ENCODE data around the gene LTK.

Gene LTK

DNA sequence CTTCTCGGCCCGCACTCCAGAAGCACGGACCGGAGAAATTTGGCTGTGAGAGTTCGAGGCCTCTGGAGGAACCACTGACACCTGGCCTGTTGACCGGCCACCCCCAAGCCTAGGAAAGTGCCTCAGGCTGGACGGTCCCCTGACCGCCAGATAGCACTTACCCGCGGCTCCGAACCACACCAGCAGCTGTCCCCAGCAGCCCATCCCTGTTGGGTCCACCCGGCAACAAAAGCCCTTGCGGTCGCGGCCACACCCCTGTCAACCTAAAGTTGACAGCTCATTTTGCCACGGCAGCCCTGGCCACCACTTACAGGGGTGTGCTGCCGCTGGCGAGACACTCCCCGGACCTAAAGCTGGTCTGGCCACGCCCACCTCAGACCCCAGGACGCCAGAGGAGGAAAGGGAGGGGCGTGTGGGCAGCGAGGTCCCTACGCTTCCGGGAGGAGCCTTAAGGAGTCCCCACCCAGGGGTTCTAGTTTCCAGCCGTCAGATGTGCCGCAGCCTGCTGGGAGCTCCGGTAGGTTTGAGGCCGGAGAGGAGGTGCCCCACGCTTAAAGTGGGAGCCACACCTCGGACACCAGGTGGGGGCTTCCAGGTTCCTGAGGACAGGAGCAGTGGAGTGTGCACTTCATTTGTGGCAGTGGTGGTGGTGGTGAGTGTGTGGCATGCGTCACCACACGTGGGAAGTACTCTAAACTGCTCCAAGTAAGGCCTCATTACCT, at the start of gene LTK:
Gene LTK (minus strand): TSS at position 322 of the 722 bp plus-strand sequence. CDS start 118 bp downstream, at position 204.
- no peak for DNase-seq (ENCODE audit: low read depth in 4 of 4, low spot score in 1 of 4)

DNA sequence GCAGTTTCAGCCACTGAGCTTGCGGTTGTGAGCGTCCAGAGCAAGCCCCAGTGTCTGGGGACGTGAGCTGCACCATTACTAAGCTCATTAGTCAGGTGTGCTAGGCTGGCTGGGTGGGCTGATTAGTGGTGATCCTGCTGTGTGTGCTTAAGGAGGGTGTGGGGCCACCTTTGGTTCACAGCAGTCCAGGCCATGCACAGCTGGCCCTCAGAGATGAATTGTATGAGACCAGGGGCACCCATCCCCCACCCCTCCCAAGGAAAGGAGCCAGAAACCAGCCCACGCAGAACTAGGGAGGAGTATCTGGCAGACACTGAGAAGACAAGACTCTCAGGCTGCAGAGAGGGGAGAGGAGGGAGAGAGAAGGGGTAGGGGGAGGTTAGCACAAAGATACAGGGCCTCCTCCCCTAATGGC, 49.2 kb upstream of the LTK start:
- DNase-seq (ENCODE audit: low read depth in 4 of 4, low spot score in 1 of 4) = no peak

DNA sequence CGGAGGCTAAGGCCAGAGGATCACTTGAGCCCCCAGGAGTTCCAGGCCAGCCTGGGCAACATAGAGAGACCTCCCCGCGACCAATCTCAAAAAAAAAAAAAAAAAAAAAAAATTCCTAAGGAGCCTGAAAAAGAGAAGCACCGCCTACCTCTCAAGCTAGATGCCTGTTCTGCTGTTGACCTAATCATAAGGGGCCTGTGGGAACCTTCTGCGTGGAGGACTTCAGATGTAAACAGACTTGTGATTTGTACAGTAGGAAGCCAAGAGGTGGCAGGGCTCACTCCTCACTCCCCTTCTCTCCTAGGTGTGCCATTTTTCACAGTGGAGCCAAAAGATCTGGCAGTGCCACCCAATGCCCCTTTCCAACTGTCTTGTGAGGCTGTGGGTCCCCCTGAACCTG, 48.6 kb upstream of the LTK start:
- no peak for DNase-seq (ENCODE audit: low read depth in 4 of 4, low spot score in 1 of 4)

- no peak for DNase-seq (ENCODE audit: low read depth in 4 of 4, low spot score in 1 of 4)
Observed at GRCh38 chr15:41561777-41562145, 48.1 kb upstream of the LTK start.

DNA sequence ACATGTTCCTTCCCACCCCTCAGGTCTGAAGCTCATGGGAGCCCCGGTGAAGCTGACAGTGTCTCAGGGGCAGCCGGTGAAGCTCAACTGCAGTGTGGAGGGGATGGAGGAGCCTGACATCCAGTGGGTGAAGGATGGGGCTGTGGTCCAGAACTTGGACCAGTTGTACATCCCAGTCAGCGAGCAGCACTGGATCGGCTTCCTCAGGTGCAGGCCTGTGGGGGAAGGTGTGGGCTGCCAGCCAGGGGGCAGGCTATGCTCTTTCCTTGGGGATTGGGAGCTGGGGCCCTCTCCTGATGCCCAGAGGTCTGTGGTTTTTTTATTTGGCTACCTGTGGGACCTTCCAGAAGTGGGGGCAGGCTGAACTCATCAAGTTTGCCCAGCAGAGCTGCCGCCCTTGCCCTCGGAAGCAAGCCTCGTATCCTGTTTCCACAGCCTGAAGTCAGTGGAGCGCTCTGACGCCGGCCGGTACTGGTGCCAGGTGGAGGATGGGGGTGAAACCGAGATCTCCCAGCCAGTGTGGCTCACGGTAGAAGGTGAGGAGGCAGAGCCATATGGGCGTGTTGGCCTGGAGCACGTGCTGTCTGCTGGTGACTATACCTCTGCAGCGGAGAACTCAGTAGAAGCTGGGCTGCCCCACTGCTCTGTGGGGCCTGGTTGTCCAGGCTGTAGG, 47.6 kb upstream of the LTK start:
- no peak for DNase-seq (ENCODE audit: low read depth in 4 of 4, low spot score in 1 of 4)

DNA sequence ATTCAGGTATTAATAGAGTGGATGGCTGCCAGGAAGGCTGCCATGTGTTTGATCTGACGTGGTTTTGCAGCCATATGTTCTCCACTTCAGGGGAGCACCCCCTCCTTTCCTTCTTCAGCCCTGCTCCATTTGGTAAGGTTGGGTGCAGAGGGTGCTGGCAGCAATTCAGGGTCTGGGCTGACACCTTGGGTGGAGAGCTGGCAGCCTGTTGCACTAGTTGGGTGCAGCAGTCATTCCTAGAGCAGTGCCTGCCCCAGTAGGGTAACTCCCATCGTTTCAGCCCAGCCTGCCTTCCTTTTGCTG, 46.9 kb upstream of the LTK start:
- DNase-seq (ENCODE audit: low read depth in 4 of 4, low spot score in 1 of 4) = no peak

- DNase-seq (ENCODE audit: low read depth in 4 of 4, low spot score in 1 of 4) = no peak
Observed at GRCh38 chr15:41559239-41559782, 45.7 kb upstream of the LTK start.

GRCh38 chr15:41558400-41559238, 45.0 kb upstream of the LTK start, which contains the start of gene TYRO3:
Gene TYRO3, plus strand, starts transcription at chr15:41559212. Its CDS starts 46 bp downstream, at chr15:41559258.
- peak; percentile 45 to 70 (median 62) for DNase-seq (ENCODE audit: low read depth in 4 of 4, low spot score in 1 of 4)

DNA sequence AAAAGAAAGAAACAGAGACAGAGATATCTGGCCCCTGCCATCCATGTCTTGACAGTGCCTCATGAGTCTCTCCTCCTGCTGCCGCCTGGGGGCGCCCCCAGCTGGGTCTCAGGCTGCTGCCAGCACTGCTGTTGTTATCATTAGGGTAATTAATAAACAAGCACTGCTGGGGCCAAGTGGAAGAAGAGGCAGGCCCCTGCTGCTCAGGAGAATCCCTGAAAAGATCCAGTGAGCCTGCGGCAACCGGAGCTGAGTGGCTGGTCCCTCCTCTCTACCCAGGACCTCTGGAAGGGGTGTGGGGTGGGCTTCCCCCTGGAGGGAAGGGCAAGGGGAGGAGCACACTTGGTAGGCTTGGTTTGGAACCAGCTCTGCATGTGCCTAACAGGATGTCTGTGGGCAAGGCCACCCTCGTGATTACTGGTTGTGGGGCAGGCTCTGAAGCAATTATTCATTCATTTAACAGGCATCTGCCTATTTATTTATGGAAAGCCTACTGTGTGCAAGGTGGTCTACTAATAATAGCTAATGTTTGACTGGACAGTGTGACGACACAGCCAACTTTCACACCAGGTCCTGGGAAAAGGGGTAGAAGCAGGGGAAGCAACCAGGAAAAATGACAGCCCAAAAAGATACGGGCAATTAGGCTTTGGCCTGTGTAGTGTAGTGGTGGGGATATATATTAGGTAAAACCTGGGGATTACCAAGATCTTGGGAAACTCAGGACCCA, 44.2 kb upstream of the LTK start:
- peak in 3 of 4 experiments; percentile 33 to 52 (median 47) for DNase-seq (ENCODE audit: low read depth in 4 of 4, low spot score in 1 of 4)

- no peak for DNase-seq (ENCODE audit: low read depth in 4 of 4, low spot score in 1 of 4)
Observed at GRCh38 chr15:41556677-41557076, 43.0 kb upstream of the LTK start.

DNA sequence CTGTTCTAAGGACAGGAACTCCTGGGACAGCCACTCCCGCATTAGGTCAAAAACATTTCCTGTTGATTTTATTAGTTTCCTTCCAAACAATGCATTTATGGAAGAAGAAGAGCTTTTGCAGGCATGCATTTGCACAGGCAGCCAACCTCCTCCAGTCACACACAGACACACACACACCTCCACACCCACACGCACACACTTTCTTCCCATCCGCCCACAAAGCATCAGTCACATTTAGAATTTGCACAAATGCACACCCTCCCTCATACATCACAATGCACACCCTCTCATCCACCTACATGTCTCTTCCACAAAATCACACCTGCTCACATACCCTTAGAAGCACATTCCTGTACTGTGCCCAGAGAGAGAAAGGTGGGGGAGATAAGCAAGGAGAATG, 41.3 kb upstream of the LTK start:
- DNase-seq (ENCODE audit: low read depth in 4 of 4, low spot score in 1 of 4) = no peak

- no peak for DNase-seq (ENCODE audit: low read depth in 4 of 4, low spot score in 1 of 4)
Observed at GRCh38 chr15:41554343-41554742, 40.7 kb upstream of the LTK start.

DNA sequence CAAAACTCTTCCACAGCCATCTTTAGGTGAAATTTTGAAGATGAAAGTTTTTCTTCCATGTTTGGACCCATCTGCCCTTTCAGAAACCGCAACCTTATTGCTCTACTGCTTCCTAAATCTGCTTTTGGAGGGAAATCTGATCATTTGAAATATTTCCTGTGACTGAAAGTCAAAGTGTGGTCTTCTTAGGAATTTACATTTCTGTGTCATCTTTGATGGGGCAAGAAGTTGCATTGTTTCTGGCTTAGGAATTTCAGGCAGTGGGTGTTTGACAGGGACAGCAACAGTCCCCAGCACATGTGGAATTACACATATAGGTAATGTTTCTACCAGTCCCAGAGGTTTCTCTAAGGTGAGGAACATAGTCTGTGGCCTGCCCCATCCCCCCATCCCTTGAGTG, 40.1 kb upstream of the LTK start:
- DNase-seq (ENCODE audit: low read depth in 4 of 4, low spot score in 1 of 4) = no peak

DNA sequence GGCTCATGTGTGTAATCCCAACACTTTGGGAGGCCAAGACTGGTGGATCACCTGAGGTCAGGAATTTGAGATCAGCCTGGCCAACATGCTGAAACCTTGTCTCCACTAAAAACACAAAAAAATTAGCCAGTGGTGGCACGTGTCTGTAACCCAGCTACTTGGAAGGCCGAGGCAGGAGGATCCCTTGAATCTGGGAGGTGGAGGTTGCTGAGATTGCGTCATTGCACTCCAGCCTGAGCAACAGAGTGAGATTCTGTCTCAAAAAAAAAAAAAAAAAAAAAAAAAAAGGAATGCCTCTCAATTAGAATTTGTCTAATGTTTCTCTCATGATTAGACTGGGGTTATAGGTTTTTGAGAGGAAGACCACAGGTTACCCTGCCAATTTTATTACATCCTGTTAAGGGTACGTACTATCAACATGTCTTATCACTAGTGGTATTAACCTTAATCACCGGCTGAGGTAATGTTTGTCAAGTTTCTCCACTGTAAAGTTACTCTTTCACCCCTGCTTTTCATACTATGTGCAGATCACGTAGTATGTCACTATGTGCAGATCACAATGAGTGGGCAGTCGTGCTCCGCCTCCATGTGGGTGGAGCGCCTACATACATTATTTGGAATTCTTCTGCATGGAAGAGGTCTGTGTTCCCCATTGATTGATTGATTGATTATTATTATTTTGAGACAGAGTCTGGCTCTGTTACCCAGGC, 36.6 kb upstream of the LTK start:
- no peak for DNase-seq (ENCODE audit: low read depth in 4 of 4, low spot score in 1 of 4)

GRCh38 chr15:41546851-41547786, 33.5 kb upstream of the LTK start:
- DNase-seq (ENCODE audit: low read depth in 4 of 4, low spot score in 1 of 4) = no peak

GRCh38 chr15:41545218-41545617, 31.6 kb upstream of the LTK start:
- no peak for DNase-seq (ENCODE audit: low read depth in 4 of 4, low spot score in 1 of 4)

- DNase-seq (ENCODE audit: low read depth in 4 of 4, low spot score in 1 of 4) = no peak
Observed at GRCh38 chr15:41544650-41545015, 31.0 kb upstream of the LTK start.

GRCh38 chr15:41543521-41543870, 29.9 kb upstream of the LTK start:
- DNase-seq (ENCODE audit: low read depth in 4 of 4, low spot score in 1 of 4) = no peak

GRCh38 chr15:41536866-41537265, 23.2 kb upstream of the LTK start:
- DNase-seq (ENCODE audit: low read depth in 4 of 4, low spot score in 1 of 4) = no peak

DNA sequence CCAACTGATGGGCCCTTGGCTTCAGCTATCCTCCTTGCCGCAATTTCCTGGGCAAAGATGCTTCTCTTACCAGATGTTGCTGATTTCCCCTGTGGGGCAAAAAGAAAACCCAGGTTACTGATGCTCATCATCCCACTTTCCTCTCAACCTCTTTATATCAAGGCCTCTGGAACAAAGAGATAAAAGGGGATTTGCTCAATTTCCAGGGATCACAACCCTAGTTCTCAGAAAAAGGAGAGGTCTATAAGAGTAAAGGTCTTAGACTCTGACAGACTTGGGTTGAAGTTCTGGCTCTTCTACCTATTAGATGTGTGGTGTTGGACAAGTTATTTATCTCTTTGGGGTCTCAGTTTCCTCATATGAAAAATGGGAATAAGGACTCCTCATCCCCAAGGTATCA, 21.9 kb upstream of the LTK start:
- DNase-seq (ENCODE audit: low read depth in 4 of 4, low spot score in 1 of 4) = no peak

Data from stimulated activated CD4-positive, alpha-beta T cell treated with anti-CD3 and anti-CD28 coated beads, Interleukin-1b, Interleukin-23, amount 100 ng/mL, for 24 hours (primary cell).